PC-9 (cell line): Measurements from ENCODE around the gene ATG5. TPM values are rescaled to one million over a fixed set of nuclear protein-coding genes. Genes with fewer than 3 reads are reported as not detected.
"Not testable (repeated sequence)": the region's sequence is repeated elsewhere in the genome, so short reads cannot be mapped to it uniquely, and the experiment has no call there.

Experiments
- BruUV-seq: library from RNA; stranded (reverse); fragments of 400-500 nt; replicated peaks from 2 replicates; lab custom pipeline; 2021; lab: Mats Ljungman, UMichigan
- CTCF ChIA-PET: fragments of 300-600 bp; sonication (Branson Sonifier 250); formaldehyde crosslinking; loops from one replicate; lab custom pipeline; 2022; ENCODE audit warnings: antibody characterized with exemption; lab: Charles Lee
- POLR2A ChIA-PET: fragments of 300-600 bp; sonication (Branson Sonifier 250); formaldehyde crosslinking; loops from one replicate; lab custom pipeline; 2022; ENCODE audit warnings: antibody characterized with exemption; ENCODE audit not compliant: unreplicated experiment; lab: Charles Lee
- DNase-seq, 2 experiments: peaks; one replicate each; pipeline versions ENCODE4 v3.0.0 to v3.0.0-alpha.2; 2015 to 2022; ENCODE audit warnings: mixed read lengths in 1 of 2
- H2AFZ ChIP-seq: fragments of 200-600 bp; sonication (generic); 2 replicates; pipeline ENCODE4 v1.8.1; 2017; ENCODE audit warnings: antibody characterized with exemption
- H3F3A ChIP-seq: fragments of 200-600 bp; sonication (generic); 2 replicates; pipeline ENCODE4 v1.8.1; 2017; ENCODE audit warnings: antibody characterized with exemption, mild to moderate bottlenecking, low read depth; ENCODE audit not compliant: insufficient read depth
- H3K27ac ChIP-seq: fragments of 200-600 bp; sonication (generic); 2 replicates; pipeline ENCODE4 v1.6.1; 2016; ENCODE audit warnings: mixed run types
- H3K27me3 ChIP-seq: fragments of 200-600 bp; sonication (generic); 2 replicates; pipeline ENCODE4 v1.6.1; 2016; ENCODE audit warnings: low read depth, mixed run types; ENCODE audit not compliant: insufficient read depth
- H3K36me3 ChIP-seq: fragments of 200-600 bp; sonication (generic); 2 replicates; pipeline ENCODE4 v1.6.1; 2016; ENCODE audit warnings: low read depth, mixed run types
- H3K4me1 ChIP-seq: fragments of 200-600 bp; sonication (generic); replicated peaks from 2 replicates; pipeline ENCODE4 v1.6.1; 2016; ENCODE audit warnings: mixed run types; ENCODE audit not compliant: insufficient read depth
- H3K4me2 ChIP-seq: fragments of 200-600 bp; sonication (generic); 2 replicates; pipeline ENCODE4 v1.6.1; 2017; ENCODE audit warnings: mixed run types
- H3K4me3 ChIP-seq: fragments of 200-600 bp; sonication (generic); 2 replicates; pipeline ENCODE4 v1.6.1; 2016; ENCODE audit warnings: mixed run types
- H3K79me2 ChIP-seq: fragments of 200-600 bp; sonication (generic); 2 replicates; pipeline ENCODE4 v1.6.1; 2017; ENCODE audit warnings: low read depth, mixed run types
- H3K9me2 ChIP-seq: fragments of 200-600 bp; sonication (generic); 2 replicates; pipeline ENCODE4 v1.8.1; 2017; ENCODE audit warnings: mild to moderate bottlenecking; ENCODE audit not compliant: insufficient read depth
- H3K9me3 ChIP-seq: fragments of 200-600 bp; sonication (generic); 2 replicates; pipeline ENCODE4 v1.8.1; 2016; ENCODE audit warnings: low read depth; ENCODE audit not compliant: insufficient read depth
- H4K20me1 ChIP-seq: fragments of 200-600 bp; sonication (generic); 2 replicates; pipeline ENCODE4 v1.8.1; 2017; ENCODE audit not compliant: insufficient read depth
- EZH2 ChIP-seq: fragments of 200-600 bp; sonication (generic); IDR thresholded peaks from 2 replicates; pipeline ENCODE4 v1.8.0; 2017; ENCODE audit warnings: antibody characterized with exemption, low read depth
- intact Hi-C: fragments of 100-400 bp; cut with micrococcal nuclease; formaldehyde crosslinking; loops from one replicate; pipeline ENCODE4 v1.10.0; 2022; ENCODE audit not compliant: unreplicated experiment
- total RNA-seq: library from RNA; stranded (reverse); gene quantifications from 2 replicates; pipeline ENCODE4 v1.2.3, GENCODE V29; 2021
- TF ChIP-seq, protein P1 (sequence below): fragments of 200-600 bp; sonication (generic); conservative IDR thresholded peaks from 2 replicates; pipeline ENCODE4 v1.6.1; 2017; ENCODE audit warnings: mixed run types, antibody characterized with exemption, mild to moderate bottlenecking, moderate library complexity

Gene ATG5
- total RNA-seq, 1 experiment from 2014 or later = 39.8 TPM

DNA sequence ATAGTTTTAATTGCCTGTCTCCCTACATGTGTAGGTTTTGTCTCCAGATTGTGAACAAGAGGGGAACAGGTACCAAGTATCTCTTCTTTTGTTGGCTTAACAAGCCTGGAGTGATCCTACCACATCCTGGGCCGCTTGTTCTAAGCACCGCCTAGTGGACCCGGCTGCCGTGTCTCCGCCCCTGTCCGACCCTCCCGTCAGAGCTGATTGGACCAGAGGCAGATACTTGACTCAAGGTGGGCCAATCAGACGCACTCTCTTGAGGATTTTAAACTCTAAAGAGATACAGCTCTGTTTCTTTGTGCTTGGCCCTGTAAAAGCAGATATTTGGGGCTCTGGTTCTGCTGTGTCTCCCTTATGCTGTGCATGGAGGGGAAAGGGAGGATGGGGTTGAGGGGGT is 171.2 kb downstream of the ATG5 start:
- no peaks in the 10 kb centered on the region for H3K9me2 ChIP-seq
- H3K27me3 ChIP-seq = no peaks in the 10 kb centered on the region
- H3K4me2 ChIP-seq = no peak overlapping the region
- H3K4me1 ChIP-seq = peaks cover 4% of the 10 kb centered on the region
- H3K36me3 ChIP-seq = no peaks in the 10 kb centered on the region
- ChIA-PET POLR2A (no interaction called here), CTCF (no interaction called here)
- BruUV-seq = no TSS peak
- no peaks in the 10 kb centered on the region for H3F3A ChIP-seq
- intact Hi-C loops = no loop called here
- TF ChIP-seq, protein P1, sequence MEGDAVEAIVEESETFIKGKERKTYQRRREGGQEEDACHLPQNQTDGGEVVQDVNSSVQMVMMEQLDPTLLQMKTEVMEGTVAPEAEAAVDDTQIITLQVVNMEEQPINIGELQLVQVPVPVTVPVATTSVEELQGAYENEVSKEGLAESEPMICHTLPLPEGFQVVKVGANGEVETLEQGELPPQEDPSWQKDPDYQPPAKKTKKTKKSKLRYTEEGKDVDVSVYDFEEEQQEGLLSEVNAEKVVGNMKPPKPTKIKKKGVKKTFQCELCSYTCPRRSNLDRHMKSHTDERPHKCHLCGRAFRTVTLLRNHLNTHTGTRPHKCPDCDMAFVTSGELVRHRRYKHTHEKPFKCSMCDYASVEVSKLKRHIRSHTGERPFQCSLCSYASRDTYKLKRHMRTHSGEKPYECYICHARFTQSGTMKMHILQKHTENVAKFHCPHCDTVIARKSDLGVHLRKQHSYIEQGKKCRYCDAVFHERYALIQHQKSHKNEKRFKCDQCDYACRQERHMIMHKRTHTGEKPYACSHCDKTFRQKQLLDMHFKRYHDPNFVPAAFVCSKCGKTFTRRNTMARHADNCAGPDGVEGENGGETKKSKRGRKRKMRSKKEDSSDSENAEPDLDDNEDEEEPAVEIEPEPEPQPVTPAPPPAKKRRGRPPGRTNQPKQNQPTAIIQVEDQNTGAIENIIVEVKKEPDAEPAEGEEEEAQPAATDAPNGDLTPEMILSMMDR = no peak
- no peak for TF ChIP-seq EZH2
- no peaks in the 10 kb centered on the region for H3K79me2 ChIP-seq
- DNase-seq = no peak
- no peaks in the 10 kb centered on the region for H4K20me1 ChIP-seq
- H3K9me3 ChIP-seq = no peaks in the 10 kb centered on the region
- no peak overlapping the region for H3K4me3 ChIP-seq
- H3K27ac ChIP-seq = no peak overlapping the region
- H2AFZ ChIP-seq = no peak overlapping the region

DNA sequence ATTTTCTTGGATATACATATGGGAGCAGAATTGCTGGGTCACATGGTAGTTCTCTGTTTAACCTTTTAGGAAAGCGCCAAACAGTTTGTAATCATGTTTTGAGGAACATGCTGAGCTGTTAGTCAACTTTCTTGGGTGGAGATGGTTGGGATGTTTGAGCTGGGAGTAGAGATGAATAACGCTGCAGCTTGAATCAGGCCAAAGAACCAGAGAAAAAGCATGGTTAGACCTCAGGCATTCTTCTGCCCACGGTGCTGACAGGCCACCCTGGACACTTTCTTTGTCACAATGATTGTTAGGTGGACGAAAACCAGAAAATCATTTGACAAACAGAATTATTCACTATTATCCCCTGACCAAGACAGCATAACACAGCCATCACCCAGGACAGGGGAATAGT is 172.6 kb downstream of the ATG5 start:
- no peak for TF ChIP-seq EZH2
- TF ChIP-seq, protein P1 = no peak
- H2AFZ ChIP-seq = no peak overlapping the region
- no peaks in the 10 kb centered on the region for H3K79me2 ChIP-seq
- H3K36me3 ChIP-seq = no peaks in the 10 kb centered on the region
- no peaks in the 10 kb centered on the region for H3K9me3 ChIP-seq
- H3K27me3 ChIP-seq = no peaks in the 10 kb centered on the region
- ChIA-PET POLR2A (no interaction called here), CTCF (no interaction called here)
- H3F3A ChIP-seq = peaks cover 3% of the 10 kb centered on the region
- intact Hi-C loops = no loop called here
- no peak overlapping the region for H3K27ac ChIP-seq
- no peak overlapping the region for H3K4me2 ChIP-seq
- BruUV-seq = no TSS peak
- H3K9me2 ChIP-seq = no peaks in the 10 kb centered on the region
- no peaks in the 10 kb centered on the region for H4K20me1 ChIP-seq
- DNase-seq = no peak
- H3K4me1 ChIP-seq = peaks cover 9% of the 10 kb centered on the region
- no peak overlapping the region for H3K4me3 ChIP-seq

DNA sequence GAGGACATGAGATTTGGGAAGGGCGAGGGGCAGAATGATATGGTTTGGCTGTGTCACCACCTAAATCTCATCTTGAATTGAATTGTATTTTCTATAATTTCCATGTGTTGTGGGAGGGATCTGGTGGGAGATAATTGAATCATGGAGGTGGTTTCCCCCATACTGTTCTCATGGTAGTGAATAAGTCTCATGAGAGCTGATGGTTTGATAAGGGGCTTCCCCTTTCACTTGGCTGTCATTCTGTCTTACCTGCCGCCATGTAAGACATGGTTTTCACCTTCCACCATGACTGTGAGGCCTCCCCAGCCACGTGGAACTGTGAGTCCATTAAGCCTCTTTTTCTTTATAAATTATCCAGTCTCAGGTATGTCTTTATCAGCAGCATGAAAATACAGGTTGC is 173.1 kb downstream of the ATG5 start:
- BruUV-seq, H4K20me1 ChIP-seq, POLR2A ChIA-PET, H3F3A ChIP-seq, CTCF ChIA-PET, H3K27me3 ChIP-seq, H3K79me2 ChIP-seq, H3K9me2 ChIP-seq, H3K27ac ChIP-seq, H3K4me2 ChIP-seq, H3K36me3 ChIP-seq, H2AFZ ChIP-seq, H3K4me3 ChIP-seq, DNase-seq, intact Hi-C loops, H3K9me3 ChIP-seq: not testable (repeated sequence)
- peaks cover 13% of the 10 kb centered on the region for H3K4me1 ChIP-seq

DNA sequence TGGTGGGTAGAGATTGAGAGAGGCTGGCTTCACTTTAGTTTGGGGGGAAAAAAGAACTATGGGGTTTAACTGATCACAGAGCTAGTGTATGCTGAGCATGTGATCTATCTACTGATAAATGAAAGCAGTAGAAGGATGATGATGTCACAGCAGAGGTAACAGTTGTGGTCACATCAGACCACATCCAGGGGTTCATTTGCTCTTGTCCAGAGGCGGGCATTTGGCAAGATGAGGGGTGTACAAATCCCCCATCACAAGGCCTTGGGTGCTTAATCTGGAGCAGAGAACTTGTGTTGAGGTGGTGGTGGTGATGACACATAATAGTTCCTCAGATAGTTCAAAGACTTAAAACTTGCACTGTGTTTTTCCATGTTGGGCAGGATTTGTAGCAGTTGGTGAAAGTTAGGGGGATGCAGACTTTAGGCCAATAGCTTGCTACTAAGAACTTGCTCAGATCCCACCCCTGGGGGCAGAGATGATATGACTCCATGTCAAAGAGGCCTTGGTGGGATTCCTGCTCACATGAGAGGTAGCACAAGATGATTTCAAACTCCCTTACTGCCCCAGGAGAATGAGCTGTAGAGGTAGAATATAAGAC is 176.0 kb downstream of the ATG5 start:
- no peaks in the 10 kb centered on the region for H3K79me2 ChIP-seq
- TF ChIP-seq, protein P1 = no peak
- no peak for TF ChIP-seq EZH2
- peaks cover 20% of the 10 kb centered on the region for H3F3A ChIP-seq
- no peak overlapping the region for H3K27ac ChIP-seq
- no peaks in the 10 kb centered on the region for H3K36me3 ChIP-seq
- H3K4me3 ChIP-seq = no peak overlapping the region
- H3K27me3 ChIP-seq = no peaks in the 10 kb centered on the region
- DNase-seq = no peak
- H3K4me1 ChIP-seq = peaks cover 33% of the 10 kb centered on the region
- H3K4me2 ChIP-seq = no peak overlapping the region
- no peaks in the 10 kb centered on the region for H3K9me3 ChIP-seq
- intact Hi-C loops = loop anchor here (5.0 kb wide), 1 partner anchor 48 kb away; no protein-coding TSS in a partner anchor
- ChIA-PET POLR2A (interaction anchor here (0.6 kb wide), 1 partner anchor 11 kb away, joined by 3 read pairs; no protein-coding TSS in a partner anchor), CTCF (no interaction called here)
- no peaks in the 10 kb centered on the region for H4K20me1 ChIP-seq
- no TSS peak for BruUV-seq
- H3K9me2 ChIP-seq = no peaks in the 10 kb centered on the region
- no peak overlapping the region for H2AFZ ChIP-seq
